Measurements from ENCODE around the gene CREBBP.
A peak's percentile ranks its signal among the peaks of the same experiment; 100 is the strongest.
"Not testable (repeated sequence)": the region's sequence is repeated elsewhere in the genome, so short reads cannot be mapped to it uniquely, and the experiment has no call there.

The CREBBP gene

DNA sequence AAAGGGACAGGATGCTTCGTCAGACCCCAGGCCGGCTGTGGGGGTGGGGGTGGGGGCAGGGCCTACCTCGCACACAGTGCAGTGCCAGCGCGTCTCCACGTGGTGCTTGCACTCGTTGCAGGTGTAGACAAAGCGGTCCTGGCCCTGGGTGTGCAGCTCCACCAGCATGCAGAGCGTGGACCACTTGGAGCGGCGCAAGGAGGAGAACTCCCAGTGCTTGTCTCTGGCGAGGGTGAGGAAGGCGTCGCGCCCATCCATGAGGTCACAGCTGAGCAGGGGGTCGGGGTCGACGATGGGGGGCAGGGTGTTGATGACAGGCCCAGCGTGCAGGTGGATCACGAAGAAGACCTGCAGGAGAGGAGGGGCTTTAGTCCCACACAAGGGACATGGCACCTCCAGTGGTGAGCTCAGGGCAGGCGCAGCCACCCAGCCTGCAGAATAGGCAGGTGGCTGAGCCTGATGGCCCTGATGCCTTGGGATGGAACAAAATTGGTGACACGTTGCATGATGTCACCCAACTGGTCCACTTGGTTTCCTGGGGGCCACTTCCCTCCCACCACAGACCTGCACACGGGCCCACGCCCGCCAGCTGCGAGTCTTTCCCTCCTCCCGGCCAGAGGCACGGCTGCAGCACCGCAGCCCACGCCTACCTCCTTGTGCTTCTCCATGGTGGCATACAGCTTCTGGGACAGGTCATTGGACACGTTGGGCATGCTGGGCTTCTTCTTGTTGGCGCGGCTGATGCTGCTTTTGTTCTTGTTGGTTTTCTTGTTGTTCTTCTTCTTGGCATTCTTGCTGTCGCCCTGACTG is 149.2 kb downstream of the CREBBP start:
- DNase-seq, result no peak

- DNase-seq, result no peak
Observed at GRCh38 chr16:3730161-3731125, 150.1 kb downstream of the CREBBP start.

GRCh38 chr16:3729161-3730112 is 151.1 kb downstream of the CREBBP start:
- DNase-seq, result no peak

DNA sequence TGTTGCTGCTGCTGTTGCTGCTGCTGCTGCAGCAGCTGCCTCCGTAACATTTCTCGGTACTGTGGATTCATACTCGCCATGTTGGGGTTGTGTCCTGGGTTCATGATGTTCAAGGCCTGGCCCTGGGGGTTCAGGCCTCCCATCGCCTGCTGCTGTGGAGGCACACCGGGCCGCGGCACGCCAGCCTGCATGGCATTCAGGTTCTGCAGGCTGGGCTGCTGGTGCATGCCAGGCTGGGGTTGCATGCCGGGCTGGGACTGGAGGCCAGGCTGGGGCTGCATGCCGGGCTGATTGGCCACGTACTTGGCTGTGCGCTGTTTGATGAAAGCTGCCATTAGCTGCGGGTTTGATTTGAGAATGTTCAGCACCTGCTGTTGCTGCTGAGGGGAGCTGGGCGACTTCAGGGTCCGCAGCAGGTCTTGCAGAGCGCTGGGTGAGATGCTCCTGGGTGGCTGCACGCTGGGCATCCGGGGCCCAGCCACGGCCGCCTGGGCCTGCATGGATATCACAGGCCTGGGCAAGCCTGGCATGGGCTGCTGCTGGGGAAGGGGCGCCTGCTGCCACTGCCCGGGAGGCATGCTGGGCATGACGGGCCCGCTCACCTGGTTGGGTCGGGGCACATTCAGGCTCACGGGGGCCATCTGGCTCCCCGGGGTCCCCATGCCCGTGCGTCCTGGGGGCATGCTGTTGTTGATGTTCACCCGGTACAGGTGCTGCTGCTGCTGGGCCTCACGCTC is 151.9 kb downstream of the CREBBP start:
- DNase-seq, result no peak

DNA sequence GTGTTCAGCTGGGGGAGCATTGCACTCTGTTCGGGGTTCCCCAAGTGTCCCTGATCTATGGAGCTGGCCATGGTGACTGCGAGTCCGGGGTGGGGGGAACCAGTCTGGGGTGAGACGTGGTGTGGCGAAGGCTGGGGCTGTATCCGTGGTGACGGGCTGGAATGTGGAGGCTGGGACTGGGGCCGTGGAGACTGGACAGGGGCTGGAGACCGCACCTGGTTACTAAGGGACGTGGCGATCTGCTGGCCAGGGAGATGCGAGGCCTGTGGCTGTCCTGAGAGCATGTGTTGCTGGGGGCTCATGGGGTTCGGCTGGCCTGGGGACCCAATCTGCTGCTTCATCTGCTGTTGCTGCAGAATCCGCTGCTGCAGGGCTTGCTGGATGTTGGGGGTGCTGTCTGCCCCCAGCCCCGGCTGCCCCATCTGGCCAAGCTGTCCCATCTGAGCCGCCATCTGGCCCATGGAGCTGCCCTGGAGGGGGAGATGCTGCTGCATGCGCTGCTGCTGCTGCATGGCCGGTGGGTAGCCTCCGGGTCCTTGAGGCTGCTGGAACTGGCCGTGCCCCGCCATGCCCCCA is 152.6 kb downstream of the CREBBP start:
- DNase-seq, result no peak

DNA sequence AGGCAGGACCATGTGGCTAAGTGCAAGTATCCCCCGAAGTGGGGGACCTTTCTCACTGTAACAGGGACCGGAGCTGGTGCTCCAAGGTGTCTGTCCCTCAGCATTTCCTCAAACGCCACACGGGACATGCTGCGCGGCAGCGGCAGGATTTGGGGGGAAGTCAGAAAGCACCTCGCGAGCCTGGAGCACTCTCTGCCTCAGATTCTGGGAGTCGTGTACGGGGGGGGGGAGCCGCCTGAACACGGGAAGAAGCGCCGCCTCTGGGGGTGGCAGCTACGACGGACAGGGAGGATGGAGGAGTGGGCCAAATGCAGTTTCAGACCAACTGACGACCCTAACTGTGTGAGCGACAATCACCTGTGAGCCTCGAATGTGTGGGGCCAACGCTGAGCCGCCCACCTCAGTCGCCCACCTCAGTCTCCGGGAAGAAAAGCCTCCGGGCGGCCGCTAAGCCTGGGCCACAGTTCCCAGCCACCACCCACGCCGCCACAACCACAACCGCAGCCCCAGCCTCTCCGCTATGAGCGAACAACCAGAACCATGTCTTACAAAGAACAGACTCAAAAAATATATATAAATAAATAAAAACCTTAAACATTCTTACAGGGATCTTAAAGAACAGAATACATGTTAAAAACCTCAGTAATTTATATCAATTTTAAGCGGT is 154.4 kb downstream of the CREBBP start:
- no peak for DNase-seq

DNA sequence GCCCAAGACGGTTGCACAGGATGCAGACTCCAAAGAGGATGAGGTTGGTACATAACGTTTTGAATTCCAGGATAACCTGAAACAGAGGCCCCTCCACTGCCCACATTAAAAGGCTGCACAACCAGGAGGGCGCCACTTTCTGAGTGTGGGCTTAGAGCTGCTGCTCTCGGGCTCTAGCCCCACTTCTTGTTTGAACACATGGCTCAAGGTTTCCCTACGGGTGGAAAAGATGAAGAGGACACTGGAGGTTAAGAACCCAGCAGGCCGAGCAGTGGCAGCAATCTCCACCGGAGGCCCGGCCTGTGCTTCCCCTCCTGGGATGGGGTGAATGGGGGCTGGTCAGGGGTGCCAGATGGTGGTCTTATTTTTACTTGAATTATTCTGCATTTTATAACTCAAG is 155.2 kb downstream of the CREBBP start:
- DNase-seq, result no peak

- DNase-seq, result no peak
Observed at GRCh38 chr16:3722508-3722907, 158.0 kb downstream of the CREBBP start.

- no peak for DNase-seq
Observed at GRCh38 chr16:3720418-3720817, 160.1 kb downstream of the CREBBP start.

DNA sequence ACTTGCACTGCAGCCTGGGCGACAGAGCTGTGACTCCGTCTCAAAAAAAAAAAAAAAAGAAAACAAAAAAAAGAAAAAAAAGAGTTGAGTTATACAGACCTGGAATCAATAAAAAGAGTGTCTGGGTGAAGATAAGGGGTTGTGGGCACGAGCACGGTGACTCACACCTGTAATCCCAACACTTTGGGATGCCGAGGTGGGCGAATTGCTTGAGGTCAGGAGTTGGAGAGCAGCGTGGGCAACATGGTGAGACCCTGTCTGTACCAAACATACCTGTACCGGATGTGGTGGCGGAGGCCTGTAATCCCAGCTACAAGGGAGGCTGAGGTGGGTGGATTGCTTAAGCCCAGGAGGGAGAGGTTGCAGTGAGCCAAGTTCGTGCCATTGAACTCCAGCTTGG is 161.9 kb downstream of the CREBBP start:
- no peak for DNase-seq

DNA sequence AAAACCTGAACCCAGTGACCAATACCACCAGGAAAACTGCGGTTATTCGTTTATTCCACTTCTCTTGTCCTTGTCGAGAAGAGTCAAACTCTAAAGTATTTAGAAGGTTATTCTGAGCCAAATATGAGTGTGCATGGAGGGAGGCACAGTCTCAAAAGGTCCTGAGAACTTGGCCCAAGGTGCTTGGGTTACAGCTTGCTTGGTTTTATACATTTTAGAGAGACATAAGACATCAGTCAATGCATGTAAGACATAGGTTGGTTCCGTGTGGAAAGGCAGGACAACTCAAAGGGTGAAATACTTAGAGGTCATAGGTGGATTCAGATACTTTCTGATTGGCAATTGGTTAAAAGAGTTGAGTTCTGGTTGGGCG is 162.5 kb downstream of the CREBBP start:
- DNase-seq, result no peak

DNA sequence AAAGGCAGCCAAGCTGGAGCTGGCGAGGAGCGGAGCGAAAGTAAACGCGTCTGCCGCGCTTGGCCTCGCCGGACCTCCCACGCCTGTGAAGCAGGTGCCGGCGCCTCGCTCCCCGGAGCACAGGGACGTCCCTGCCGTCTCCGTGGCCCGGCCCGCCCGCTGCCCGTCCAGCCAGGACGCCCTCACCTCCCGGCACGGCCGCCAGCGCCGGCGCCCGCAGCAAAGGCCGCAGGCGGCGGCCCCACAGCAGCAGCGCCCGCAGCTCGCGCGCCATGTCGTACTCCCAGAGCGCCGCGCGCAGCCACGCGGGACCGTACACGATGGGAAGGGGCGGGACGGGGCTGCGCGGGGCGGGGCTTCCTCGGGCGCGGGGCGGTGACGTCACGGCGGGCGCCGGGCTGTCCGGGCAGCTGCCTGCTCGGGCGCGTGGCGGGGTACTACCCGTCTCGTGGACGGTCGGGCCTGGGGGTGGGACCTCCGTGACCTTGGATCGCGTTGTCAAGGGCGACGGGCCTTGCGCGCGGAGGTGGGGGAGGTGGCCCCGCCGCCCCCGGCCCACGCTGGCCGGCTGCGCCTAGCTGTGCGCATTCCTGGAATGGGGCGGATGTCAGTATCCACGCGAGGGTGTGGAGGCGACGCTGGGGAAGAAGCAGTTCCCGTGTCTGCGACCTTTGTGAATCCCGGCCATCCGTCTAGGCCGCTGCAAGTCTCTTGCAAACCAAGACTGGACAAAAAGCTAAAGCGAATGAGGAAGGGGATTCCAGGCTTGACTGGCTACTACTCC is 163.1 kb downstream of the CREBBP start, which contains the start of gene TRAP1:
TRAP1 (minus strand) TSS at position 290 of the 784 bp plus-strand sequence; CDS start at position 274, 16 bp downstream.
- DNase-seq, result peak; percentile 87

GRCh38 chr16:3716831-3717234 is 163.7 kb downstream of the CREBBP start:
- peak; percentile 48 for DNase-seq

- DNase-seq, result no peak
Observed at GRCh38 chr16:3715430-3715829, 165.1 kb downstream of the CREBBP start.

- DNase-seq, result not testable (repeated sequence)
Observed at GRCh38 chr16:3714378-3714777, 166.1 kb downstream of the CREBBP start.

DNA sequence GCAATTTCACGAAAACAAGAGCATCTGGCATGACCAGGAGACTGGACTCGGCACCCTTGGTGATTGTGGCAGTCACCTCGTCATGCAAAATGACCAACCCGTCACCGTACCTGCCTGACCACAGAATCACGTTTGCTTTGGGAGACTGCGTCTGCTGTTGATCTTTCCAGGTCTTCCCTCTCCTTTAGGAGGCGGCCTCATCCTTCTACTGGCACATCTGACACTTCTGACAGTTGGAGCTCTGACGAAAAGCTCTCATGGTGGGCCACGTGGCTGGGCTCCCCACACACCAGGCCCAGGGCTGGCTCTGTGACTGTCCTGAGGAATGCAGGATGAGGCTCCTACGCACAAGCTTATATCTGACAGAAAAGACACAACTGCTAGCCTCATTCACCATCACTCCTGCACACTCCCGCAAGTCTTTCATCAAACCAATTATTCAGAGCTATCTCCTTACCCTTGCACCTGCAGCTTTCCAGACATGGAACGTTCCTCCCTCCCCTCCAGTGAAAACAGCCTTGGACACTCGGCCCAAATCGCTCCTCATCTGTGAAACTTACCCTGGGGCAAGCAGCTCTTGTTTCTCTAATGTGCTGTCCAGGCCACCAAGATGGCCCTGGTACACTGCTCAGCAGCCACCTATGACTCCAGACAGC is 166.8 kb downstream of the CREBBP start:
- no peak for DNase-seq

DNA sequence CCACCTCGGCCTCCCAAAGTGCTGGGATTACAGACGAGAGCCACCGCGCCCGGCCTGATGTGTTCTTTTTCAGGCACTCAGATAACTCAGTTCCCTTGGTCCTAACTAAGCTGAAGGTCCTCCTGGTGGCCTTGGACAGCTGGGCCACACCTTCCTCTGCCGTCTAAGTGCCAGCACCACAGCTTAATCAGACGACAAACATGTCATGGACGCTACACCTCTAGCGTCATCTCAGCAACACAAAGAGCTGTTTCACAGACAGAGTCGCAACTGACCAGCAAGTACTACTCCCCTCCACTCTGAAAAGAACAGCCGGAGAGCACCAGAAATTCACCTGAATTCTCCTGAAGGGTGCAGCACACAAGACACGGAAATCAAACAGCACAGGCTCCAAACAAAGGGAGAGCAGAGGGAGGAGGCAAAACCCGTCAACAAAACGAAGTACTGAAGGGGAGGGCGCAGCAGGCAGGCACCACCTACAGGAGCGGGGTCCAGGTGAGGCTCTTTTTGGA is 167.6 kb downstream of the CREBBP start:
- DNase-seq, result no peak

DNA sequence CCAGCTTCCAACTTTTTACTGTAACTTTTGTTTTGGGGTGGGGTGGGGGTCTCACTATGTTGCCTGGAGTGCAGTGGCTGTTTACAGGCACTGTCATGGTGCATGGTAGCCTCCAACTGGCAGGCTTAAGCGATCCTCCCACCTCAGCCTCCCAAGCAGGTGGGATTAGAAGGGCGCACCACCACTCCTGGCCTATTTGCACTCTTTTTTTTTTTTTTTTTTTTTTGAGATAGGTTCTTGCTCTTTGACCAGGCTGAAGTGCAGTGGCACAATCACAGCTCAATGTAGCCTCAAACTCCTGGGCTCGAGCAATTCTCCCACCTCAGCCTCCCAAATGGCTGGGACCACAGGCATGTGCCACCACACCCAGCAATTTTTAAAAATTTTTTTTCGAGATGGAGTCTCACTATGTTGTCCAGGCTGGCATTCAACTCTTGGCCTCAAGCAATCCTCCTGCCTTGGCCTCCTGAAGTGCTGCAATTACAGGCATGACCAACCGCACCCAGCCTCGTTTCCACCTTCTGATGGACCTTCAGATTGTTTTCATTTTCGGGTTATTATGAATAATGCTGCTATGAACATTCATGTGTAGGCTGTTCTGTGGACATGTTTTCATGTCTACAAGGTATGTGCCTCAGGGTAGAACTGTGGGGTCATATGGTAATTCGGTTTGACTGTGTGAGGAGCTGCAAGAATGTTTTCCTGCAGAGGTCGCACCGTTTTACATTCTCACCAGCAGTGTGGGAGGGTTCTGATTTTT is 174.1 kb downstream of the CREBBP start:
- DNase-seq, result no peak

All from OCI-M1 (cell line).